Stimulated activated CD4-positive, alpha-beta T cell treated with anti-CD3 and anti-CD28 coated beads, Interleukin-15, amount 100 ng/mL, for 48 hours (primary cell): ENCODE data around the gene MYO9B.
"Not testable (repeated sequence)": the region's sequence is repeated elsewhere in the genome, so short reads cannot be mapped to it uniquely, and the experiment has no call there.

Source experiments
- DNase-seq, 2 donors: peaks; one replicate each; pipeline ENCODE4 v3.0.0-alpha.2; 2020; ENCODE audit warnings: low read depth in 2 of 2

Gene MYO9B

DNA sequence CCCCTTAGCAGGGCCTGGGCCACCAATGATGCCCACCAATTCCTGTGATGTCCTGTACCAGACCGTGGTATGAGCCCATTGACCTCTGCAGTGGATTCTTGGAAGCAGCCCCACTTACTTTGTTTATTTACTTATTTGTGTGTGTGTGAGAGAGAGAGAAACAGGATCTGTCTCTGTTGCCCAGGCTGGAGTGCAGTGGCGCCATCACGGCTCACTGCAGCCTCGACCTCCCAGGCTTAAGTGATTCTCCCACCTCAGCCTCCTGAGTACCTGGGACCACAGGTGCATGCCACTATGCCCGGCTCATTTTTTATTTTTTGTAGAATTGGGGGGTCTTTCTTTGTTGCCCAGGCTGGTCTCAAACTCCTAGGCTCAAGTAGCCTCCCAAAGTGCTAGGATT lies 13.0 kb downstream of the MYO9B start:
- DNase-seq = no peak

DNA sequence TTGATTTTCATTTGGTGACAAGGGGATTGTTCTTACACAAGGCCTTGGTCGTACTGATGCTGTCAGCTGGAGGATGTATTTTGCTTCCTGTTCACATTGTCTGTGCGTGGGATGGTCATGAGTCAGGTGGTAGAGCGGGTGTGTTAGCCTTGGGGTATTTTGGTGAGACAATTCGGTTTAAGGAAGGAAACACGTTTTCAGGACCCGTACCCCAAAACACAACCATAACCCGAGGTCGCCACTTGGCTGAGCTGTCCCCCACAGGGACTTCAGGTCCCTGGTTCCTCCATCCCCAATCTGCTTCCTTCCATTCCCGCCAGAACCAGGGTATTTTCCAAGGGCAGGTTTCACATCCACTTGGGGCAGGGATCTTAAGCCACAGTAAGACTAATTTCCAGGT lies 15.0 kb downstream of the MYO9B start:
- peak in 1 of 2 donors; percentile 36 for DNase-seq

DNA sequence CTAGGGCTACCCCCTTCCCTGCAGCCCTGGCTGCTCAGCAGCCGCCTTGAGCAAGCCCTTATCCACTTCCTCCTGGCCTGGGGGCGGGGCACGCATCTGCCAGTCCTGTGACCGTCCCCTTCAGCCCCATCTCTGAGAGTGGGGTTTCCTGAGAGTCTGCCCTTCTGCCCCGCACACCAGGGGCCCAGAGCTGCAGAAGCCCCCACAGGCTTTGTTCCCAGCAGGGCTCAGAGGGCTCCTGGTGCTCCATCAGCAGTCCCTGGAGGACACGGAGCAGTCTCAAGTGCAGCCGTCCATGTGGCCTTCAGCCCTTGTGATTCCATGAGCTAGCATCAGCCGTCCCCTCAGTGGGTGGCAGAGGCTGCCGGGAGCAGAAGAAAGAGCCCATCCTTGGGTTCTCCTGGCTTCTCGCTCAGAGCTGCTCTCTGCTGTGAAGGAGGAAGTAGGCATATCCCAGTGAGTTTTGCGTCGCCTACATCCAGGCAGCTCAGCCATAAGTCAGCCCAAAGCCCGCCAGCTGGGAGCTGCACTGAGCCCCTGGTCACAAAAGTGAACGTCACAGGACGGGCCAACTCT lies 16.3 kb downstream of the MYO9B start:
- no peak for DNase-seq

DNA sequence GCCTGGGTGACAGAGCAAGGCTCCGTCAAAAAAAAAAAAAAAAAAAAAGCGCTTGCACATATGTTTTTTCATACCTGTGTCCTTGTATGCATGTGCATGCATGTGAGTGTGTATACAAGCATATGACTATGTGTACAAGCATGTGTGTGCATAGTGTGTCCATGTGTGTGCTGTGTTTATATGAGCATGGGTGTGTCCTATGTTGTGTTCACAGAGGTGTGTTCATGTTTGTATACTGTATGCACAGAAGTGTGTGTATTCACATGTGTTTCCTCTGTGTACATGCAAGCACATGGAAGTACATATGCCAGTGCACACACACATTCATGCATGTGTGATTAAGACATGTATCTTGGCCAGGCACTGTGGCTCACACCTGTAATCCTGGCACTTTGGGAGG lies 17.1 kb downstream of the MYO9B start:
- no peak for DNase-seq

DNA sequence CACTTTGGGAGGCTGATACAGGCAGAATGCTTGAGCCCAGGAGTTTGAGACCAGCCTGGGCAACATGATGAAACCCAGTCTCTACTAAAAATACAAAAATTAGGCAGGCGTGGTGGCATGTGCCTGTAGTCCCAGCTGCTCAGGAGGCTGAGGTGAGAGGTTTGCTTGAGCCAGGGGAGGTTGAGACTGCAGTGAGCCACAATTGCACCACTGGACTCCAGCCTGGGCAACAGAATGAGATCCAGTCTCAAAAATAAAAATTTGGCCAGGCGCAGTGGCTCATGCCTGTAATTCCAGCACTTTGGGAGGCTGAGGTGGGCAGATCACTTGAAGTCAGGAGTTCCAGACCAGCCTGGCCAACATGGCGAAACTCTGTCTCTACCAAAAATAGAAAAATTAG lies 19.1 kb downstream of the MYO9B start:
- DNase-seq = not testable (repeated sequence)

DNA sequence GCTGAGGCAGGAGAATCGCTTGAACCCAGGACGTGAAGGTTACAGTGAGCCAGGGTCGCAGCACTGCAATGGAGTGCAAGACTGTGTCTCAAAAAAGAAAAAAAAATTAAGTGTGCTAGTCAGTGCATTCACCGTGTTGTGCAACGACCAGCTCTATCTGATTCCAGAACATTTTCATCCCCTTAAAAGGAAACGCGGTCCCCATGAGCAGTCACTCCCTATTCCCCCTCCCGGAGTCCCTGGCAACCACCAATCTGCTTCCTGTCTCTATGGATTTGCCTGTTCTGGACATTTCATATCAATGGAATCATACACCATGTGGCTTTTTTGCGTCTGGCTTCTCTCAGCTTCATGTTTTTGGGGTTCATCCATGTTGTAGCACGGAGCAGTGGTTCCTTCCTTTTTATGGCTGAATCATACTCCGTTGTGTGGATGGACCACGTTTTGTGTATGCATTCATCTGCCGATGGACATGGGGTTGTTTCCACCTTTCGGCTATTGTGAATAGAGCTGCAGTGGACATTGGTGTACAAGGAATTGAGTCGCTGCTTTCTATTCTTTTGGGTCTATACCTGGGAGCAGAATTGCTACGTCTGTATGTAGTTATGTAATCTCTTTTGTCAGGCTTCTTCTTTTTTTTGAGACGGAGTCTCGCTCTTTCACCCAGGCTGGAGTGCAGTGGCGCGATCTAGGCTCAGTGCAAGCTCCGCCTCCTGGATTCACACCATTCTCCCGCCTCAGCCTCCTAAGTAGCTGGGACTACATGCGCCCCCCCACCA lies 19.8 kb downstream of the MYO9B start:
- no peak for DNase-seq

DNA sequence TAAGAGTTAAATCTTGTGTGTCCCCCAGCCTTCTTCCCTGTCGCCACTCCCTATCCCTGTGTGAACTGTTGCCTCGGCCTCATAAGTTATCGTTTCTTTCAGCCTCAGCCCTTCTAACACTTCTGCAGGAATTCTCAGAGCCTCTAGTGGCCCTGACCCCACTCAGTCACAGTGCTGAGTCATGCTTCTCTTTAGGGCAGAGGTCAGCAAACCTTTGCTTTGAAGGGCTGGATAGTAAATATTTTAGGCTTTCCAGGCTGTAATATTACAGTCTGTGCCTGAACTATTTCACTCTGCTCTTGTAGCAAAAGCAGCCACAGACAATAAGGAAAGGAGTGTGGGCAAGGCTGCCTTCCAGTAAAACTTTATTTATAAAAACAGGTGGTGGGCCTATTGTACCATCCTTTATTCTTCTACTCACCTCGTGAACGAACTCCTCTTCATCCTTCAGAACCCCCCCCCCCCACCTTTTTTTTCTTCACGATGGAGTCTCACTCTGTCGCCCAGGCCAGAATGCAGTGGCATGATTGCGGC lies 22.1 kb downstream of the MYO9B start:
- no peak for DNase-seq

DNA sequence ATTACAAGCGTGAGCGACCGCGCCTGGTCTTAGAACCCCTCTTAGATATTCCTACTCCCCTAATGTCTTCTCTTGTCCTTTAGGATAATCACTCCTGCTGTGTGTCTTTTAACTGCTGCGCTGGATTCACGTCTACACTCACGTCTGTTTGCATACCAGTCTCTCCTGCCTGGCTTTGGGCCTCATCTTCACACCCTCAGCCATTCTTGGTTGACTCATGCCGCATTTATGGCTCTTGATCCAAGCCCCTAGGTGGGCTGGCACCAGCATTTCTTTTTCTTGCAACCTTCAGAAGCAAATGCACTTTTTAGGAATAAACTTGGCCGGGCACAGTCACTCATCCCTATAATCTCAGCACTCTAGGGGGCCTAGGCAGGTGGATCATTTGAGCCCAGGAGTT lies 22.7 kb downstream of the MYO9B start:
- DNase-seq = no peak

DNA sequence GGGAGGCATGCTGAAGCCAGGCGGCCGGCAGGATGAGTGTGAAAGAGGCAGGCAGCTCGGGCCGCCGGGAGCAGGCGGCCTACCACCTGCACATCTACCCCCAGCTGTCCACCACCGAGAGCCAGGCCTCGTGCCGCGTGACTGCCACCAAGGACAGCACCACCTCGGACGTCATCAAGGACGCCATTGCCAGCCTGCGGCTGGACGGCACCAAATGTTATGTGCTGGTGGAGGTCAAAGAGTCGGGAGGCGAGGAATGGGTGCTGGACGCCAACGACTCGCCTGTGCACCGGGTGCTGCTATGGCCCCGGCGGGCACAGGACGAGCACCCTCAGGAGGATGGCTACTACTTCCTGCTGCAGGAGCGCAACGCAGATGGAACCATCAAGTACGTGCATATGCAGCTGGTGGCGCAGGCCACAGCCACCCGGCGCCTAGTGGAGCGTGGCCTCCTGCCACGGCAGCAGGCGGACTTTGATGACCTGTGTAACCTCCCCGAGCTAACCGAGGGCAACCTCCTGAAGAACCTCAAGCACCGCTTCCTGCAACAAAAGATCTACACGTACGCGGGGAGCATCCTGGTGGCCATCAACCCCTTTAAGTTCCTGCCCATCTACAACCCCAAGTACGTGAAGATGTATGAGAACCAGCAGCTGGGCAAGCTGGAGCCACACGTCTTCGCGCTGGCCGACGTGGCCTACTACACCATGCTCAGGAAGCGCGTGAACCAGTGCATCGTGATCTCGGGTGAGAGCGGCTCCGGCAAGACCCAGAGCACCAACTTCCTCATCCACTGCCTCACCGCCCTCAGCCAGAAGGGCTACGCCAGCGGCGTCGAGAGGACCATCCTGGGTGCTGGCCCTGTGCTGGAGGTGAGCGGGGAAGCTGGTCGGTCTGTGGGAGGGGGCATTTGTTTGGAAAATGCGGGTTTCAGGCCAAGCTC lies 26.4 kb downstream of the MYO9B start:
- no peak for DNase-seq

DNA sequence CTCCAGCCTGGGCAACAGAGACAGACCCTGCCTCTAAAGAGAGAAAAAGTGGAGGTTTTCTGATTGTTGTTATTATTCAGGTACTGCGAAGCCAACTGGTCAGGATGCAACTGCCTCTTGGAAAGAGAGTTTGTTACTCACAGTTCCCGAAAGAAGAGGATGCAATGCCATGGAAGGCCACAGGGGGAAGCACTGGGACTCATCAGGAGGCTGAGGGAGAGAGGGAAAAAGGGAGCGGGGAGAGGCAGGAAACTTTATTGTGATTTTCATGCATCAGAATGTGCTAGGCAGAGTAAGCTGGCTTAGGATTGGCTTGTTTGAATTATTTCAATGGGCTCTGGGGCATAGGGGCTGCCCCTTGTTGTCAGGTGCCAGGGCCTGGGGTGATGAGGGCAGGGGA lies 27.6 kb downstream of the MYO9B start:
- DNase-seq = no peak

DNA sequence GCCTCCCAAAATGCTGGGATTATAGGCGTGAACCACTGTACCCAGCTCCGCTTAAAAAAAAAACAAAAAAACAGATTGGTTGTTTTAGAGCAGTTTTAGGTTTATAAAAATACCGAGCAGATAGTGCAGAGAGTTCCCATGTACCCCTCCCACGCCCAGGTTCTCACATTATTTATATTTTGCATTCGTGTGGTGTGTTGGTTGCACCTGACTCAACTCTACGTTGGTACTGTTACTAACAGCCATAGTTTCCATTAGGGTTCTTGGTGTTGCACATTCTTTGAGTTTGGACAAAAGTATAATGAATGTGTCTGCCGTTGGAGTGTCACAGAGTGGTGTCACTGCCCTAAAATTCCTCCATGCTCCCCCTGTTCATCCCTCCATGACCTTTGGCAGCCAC lies 29.1 kb downstream of the MYO9B start:
- DNase-seq = no peak

DNA sequence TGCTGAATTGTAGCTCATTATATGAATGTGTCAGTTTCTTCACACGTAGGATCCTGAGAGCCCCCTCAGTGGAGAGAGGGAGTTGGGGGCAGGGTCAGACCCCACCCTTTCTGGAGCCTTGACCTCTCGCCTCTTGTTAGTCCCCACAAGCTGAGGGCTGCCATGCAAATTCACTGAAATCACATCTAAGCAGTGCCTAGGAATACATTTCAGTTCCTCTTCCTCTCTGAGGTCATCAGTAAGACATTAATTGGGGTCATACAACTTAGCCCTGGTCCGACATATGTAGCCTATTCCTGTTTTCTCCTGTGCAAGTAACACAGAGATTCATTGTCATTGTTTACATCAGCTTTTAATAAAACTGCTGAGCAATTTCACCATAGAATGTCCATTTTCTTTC lies 30.0 kb downstream of the MYO9B start:
- no peak for DNase-seq

DNA sequence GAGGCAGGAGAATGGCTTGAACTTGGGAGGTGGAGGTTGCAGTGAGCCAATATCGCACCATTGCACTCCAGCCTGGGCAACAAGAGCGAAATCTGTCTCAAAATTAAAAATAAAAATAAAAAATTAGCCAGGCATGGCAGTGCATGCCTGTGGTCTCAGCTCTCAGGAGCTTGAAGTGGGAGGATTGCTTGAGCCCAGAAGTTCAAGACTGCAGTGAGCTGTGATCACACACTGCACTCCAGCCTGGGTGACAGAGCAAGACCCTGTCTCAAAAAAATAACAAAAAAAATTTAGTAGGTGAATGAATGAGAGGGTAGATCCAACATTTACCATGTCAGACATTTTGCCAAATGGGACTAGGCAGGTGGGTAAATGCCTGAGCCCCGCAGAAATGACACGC lies 31.4 kb downstream of the MYO9B start:
- not testable (repeated sequence) for DNase-seq

DNA sequence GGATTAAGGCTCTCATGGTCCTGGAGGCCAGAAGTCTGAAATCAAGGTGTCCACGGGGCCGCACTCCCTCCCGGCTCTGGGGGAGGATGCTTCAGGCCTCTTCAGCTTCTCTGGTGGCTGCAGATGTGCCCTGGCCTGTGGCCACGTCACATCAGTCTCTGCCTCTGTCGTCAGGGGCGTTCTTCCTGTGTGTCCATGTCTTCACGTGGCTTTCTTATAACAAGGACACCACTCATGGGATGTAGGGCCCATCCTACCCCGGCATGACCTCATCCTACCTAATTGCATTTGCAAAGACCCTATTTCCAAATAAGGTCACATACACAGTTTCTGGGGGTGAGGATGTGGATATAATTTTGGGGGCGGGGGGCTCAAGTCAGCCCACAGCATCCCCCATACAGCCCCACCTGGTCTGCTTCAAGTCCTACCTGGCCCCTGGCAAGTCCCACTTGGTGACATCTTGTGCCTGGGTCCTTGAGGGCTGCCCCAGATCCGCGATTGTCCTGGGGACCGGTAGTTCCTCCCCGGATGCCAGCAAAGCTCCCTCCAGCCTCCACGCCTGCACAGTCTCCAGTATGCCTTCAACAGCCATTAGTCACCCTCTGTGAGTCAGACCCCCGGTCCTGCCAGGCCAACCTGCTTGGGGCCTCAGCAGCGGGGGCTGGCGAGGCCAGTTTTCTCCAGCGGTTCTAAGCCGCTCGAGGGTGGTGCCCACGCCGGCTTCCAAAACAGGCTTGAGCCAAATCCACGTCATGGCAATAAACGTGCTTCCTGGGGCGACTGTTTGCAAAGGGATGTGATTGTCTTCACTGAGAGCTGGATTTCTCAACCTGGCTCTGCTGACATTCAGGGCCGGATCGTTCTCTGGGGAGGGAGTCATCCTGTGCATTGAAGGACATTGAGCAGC lies 32.2 kb downstream of the MYO9B start:
- DNase-seq = peak in 1 of 2 donors; percentile 9

DNA sequence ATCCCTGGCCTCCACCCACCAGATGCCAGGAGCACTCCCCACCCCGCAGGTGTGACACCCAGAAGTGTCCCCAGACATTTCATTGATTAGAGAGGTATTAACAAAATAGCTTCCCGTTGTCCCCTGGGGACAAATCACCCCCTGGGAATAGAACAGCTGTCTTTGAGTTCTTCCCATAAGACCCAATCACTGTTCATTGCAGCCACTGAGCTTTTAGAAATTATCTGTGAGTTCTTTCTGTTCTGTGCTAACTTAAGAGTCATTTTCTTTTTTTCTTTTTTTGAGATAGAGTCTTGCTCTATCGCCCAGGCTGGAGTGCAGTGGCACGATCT lies 32.8 kb downstream of the MYO9B start:
- DNase-seq = no peak

DNA sequence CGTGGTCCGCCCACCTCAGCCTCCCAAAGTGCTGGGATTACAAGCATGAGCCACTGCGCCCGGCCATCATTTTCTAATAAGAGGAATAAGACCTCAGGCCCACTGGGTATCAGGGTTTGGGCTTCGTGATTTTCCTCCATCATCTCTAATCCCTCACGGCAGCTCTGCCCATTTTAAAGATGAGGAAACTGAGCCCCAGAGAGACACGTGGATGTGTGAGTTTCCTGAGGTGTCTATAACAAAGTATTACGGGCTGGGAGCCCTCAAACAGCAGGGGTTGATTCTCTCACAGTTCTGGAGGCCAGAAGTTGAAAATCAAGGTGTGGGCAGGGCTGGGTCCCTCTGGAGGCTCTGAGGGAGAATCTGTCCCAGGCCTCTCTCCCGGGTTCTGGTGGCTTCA lies 33.7 kb downstream of the MYO9B start:
- no peak for DNase-seq

DNA sequence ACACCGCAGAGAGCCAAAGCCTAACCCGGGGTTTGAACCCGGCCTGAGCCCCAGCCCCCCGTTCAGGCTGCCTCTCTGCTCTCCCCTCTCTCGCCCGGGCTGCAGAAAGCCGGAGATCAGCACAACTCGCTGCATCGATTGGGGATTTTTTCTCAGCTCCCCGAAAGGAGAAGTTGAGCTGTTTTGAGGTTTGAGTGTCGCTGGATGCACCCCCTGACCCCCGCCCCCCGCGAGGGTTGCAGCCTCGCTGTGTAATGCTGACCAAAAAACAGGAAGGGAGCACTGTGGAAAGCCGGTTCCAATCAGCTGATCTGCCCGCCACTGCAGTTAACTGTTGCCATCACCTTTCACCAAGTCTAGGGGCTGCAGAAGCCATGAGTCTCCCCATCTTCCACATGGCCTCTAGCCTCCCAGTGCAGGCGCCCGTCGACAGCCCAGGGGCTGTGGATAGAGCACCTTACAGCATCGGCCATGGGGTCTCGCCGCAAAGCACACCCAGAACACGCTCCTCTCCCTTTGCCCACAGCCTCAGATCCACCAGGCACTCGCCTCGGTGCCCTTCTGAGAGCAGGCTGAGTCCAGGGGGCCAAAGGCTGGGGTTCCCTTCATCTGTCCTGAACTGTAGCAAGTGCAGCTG lies 34.5 kb downstream of the MYO9B start:
- DNase-seq = no peak

DNA sequence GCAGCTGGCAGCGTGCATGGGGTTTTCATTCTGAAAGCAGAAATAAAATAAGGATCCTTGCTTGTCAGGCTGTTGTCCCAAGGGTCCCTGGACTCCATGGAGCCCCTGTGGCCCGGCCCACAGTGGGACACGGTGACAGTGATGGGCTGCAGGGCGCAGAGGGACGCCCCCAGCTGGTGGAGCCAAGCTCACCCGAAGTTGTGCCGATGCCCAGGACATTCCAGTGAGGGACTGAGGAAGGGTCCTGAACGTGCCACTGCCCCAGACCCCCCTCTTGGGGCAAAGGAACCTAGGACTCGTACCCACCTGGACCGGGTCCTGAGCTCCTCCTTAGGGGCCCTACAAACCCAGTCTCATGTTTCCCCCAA lies 35.0 kb downstream of the MYO9B start:
- no peak for DNase-seq

DNA sequence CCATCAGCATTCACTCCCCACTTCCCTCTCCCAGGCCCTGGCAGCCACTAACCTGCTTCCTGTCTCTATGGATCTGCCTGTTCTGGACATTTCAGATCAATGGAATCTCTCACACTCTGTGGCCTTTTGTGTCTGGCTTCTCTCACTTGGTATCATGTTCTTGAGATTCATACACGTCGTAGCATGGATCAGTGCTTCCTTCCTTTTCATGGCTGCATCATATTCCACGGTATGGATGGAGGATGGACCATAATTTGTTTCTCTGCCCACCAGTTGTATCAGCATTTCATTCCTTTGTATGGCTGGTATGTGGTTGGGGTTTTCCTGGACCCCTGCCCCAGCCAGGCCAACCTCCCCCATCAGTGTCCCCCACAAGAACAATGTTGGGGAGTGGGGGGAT lies 36.2 kb downstream of the MYO9B start:
- DNase-seq = no peak

DNA sequence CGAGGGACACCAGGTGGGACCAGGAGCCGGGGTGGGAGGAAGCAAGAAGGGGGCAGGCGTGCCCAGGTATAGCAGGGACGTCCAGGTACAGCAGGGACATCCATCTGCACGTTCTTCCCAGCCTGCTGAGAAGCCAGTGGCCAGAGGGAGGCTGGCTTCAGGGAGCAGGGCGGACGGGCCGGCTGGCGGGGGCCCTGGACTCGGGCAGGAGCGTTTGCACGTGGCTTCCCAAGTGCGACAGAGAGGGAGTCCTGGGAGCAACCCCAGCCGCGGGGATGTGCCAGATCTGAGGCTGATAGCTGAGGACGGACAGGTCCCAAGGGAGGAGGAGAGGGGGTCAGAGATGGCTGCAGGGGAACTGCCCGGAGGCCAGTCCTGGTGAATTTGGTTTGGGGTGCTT lies 36.7 kb downstream of the MYO9B start:
- DNase-seq = no peak

DNA sequence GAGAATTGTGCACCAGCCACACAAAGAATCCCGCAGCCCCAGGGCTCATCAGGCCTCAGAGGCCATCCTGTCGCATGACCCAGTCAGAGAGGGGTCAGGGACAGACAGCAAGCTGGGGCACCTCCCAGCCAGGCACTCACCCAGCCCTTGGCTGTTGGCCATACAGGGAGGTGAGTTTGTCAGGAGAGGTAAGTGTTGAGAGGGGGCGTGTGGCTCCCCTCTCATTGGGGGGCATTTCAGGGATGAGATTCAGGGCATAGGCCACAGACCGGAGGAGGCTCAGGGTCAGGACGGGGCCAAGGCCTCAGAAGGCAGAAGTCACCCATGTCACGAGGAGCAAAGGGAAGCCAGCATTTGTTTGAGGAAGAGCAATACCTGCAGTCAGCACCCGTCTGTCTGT lies 37.1 kb downstream of the MYO9B start:
- no peak for DNase-seq
